Activated T-cell treated with anti-CD3 and anti-CD28 coated beads for 1 hour (primary cell): ENCODE data around the gene CRK.
A peak's percentile ranks its signal among the peaks of the same experiment; 100 is the strongest.
"Not testable (repeated sequence)": the region's sequence is repeated elsewhere in the genome, so short reads cannot be mapped to it uniquely, and the experiment has no call there.

Source experiments
- DNase-seq: peaks from one replicate; pipeline ENCODE4 v3.0.0-alpha.2; 2020; ENCODE audit warnings: low read depth

Gene CRK

GRCh38 chr17:1467898-1468492 is 12.0 kb upstream of the CRK start:
- no peak for DNase-seq

DNA sequence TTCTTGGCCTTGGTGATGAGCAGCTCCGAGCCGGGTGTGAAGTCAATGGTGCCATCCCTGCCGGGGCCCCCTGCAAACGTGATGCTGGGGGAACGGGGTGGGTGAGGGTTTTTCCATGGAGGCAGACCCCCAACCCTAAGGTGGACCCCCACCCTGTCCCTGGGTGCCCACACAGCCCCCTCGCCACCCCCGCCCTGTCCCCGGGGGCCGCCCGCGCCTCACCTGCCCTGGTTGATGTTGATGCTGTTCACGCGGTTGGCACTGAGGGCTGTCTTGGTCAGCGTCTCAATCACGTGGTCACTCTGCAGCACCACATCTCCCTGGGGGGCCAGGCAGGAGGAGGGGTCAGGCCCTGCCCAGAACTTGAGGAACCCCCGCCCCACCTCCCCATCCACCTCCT is 11.2 kb upstream of the CRK start:
- no peak for DNase-seq

GRCh38 chr17:1464186-1464585 is 8.2 kb upstream of the CRK start:
- no peak for DNase-seq

DNA sequence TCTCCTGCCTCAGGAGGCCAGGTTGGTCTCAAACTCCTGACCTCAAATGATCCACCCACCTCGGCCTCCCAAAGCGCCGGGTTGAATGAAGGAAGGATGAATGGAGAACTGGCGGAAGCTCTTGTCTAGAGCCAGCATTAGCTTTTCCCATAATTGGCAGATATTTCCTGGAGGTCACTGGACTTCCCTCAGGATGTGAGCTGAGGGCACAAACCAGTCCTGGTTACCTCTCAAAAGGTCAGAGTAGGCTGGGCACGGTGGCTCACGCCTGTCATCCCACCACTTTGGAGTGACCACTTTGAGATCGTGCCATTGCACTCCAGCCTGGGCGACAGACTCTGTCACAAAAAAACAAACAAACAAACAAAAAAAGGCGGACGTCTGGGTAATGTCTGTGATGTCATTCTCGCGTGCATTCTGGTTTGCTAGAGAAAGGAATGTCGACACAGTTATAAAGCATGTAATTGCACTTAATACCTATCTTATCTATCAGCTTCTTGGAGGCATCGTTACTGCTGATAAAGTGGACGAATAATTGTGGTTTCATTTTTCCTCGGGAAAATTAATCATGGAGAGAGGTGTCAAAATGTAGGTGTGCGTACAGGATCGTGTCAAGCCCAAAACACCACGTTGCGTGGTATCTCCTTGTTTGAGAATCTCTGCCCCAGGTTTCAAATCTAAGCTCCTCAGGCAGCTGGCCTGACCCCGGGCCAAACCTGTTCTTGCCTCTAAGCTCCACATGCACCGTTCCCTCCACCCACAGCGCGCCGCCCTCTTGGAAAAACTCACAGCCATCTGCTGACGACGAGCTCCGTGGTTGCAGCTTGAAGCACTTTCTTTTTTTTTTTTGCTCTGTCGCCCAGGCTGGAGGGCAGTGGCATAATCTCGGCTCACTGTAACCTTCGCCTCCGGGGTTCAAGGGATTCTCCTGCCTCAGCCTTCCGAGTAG is 6.4 kb upstream of the CRK start:
- no peak for DNase-seq

DNA sequence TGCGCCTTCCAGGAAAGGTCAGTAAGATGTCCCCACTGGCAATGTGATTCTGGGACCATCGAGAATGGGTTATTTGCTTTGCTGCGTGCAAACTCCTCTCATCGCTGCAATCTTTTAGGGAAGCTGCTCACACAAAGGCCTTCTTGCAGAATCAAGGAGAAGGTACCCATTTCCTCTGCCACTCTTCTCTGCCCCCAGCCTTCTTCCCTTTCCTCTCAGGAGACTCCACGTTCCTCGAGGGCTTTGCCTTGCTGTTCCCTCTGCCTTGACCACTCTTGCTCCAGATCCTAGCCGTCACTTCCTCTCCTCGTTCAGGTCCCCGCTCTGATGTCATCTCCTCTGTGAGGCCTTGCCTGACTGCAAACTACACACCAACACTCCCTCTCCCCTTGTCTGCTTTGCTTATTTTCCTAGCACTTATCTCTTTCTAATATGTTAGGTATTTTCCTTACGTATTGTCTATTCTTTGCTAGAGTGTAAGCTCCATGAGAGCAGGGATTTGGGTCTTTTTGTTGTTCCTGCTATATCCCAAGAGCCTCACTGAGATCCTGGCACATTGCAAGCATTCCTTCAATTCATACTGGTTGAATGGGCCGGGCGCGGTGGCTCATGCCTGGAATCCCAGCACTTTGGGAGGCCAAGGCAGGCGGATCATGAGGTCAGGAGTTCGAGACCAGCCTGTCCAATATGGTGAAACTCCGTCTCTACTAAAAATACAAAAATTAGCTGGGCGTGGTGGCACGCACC is 5.3 kb upstream of the CRK start:
- no peak for DNase-seq

DNA sequence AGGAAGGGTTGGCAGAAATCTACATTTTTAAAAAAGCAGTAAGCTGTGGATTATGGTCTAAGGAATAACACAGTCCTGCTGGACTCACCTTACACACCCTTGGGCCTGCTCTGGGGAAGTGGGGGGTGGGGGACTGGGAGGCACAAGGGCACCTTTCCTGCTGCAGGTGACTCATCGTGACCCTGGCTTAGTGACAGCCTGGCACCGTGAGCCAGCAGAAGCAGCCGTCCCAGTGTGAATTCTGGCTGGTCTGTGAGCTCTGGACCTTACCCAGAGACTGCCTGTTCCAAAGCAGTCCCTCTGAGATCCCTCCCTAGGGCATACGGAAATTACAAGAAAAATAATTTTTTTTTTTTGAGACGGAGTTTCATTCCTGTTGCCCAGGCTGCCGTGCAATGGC is 4.2 kb upstream of the CRK start:
- DNase-seq, result no peak

DNA sequence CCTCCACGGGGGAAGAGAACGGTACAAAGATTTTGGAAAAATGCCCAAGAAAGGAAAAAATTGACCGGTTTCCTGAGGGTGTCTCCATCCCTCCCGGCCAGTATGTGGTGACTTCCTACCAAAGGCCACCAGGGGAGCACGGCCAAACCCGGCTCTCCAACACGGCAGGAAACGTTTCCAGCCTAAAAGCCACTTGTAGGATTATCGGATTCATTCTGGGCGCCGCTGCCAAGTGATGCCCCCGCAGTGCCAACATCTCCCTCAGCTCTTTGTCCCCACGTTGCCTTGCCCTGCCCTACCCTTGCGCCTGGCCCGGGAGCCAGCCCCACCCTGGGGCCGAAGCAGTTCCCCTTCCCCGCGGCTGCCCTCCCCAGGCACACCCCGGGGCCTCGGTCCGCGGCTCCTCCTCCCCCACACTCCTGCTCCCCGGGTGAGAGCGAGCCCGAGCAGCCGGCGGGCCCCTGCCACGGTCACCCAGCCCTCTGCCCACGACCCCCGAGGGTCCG is 688 bp downstream of the CRK start:
- DNase-seq, result peak; percentile 19

- DNase-seq, result no peak
Observed at GRCh38 chr17:1454541-1454940, 1.5 kb downstream of the CRK start.

DNA sequence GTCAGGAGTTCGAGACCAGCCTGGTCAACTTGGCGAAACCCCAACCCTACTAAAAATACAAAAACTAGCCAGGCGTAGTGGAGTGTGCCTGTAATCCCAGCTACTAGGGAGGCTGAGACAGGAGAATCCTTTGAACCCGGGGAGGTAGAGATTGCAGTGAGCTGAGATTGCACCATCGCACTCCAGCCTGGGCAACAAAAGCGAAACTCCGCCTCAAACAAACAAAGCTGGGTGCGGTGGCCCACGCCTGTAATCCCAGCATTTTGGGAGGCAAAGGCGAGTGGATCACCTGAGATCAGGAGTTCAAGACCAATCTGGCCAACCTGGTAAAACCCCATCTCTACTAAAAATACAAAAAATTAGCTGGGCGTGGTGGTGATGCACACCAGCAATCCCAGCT is 2.3 kb downstream of the CRK start:
- DNase-seq, result not testable (repeated sequence)

GRCh38 chr17:1452836-1453235 is 3.2 kb downstream of the CRK start:
- DNase-seq, result no peak

- not testable (repeated sequence) for DNase-seq
Observed at GRCh38 chr17:1450261-1450660, 5.8 kb downstream of the CRK start.

DNA sequence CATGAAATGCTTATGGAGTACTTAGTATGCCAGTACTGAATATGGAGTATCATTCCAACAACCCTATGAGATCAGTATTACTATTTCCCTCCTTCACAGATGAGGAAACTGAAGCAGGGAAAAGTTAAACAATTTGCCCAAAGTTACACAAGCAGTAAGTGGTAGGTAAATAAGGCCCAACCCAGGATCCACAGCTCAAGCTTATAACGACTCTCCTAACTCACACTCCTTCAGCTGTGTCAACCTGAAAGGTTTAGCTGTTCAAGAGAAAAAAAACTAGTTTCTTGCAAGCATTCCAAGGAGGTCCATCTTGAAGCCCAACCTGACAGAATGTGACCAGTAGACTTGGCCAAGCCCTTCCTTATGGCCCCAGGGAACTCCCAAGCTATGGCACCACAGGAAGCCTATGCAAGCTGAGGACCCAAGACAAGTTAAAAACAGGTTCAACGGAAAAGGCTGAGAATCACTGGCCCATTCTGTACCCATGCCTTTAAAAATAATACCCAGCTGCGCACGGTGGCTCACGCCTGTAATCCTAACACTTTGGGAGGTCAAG is 6.5 kb downstream of the CRK start:
- DNase-seq, result no peak

DNA sequence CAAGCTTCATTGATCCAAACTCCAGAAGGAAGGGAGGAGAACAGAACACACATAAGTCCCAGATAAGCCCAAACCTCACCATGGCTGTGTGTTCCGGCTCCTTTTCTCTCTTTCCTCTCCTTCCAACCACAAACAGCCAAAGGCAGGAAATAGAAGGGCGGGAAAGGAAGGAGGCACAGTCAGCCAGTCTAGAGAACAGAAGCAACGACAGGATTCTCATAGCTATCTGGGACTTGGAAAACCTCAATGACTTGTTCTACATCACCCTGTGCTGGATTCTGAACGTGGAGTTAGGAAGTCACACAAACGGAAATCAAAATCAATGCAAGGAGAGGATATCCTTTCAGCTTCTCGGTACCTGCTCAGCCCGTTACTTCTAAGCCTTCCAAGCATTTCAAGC is 9.0 kb downstream of the CRK start:
- no peak for DNase-seq

GRCh38 chr17:1446201-1446600 is 9.8 kb downstream of the CRK start:
- no peak for DNase-seq

DNA sequence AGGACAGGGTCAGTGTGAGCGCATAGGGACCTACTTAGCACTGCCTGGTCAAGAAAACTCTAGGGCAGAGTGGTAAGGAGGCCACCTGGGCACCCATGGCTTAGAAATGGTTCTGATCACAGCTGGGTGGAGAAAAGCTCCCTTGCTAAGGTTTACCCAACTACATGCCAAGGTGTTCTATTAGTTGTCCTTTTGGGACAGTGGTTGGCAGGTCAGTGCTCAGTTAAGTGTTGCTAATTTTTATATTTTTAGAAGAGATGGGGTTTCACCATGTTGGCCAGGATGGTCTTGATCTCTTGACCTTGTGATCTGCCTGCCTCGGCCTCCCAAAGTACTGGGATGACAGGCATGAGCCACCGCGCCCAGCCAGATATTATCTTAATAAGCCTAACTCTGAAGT is 10.3 kb downstream of the CRK start:
- DNase-seq, result not testable (repeated sequence)

DNA sequence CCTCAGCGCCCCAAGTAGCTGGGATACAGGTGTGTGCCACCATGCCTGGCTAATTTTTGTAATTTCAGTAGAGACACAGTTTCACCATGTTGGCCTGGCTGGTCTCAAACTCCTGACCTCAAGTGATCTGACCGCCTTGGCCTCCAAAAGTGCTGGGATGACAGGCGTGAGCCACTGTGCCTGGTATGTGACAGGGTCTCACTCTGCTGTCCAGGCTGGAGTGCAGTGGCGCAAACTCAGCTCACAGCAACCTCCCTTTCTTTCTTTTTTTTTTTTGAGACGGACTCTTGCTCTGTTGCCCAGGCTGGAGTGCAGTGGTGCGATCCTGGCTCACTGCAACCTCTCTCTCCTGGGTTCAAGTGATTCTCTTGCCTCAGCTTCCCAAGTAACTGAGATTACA is 13.3 kb downstream of the CRK start:
- DNase-seq, result not testable (repeated sequence)

- DNase-seq, result no peak
Observed at GRCh38 chr17:1442187-1442586, 13.8 kb downstream of the CRK start.

GRCh38 chr17:1440921-1441320 is 15.1 kb downstream of the CRK start:
- no peak for DNase-seq

GRCh38 chr17:1438593-1439083 is 17.4 kb downstream of the CRK start:
- no peak for DNase-seq

GRCh38 chr17:1435326-1435725 is 20.7 kb downstream of the CRK start:
- no peak for DNase-seq

DNA sequence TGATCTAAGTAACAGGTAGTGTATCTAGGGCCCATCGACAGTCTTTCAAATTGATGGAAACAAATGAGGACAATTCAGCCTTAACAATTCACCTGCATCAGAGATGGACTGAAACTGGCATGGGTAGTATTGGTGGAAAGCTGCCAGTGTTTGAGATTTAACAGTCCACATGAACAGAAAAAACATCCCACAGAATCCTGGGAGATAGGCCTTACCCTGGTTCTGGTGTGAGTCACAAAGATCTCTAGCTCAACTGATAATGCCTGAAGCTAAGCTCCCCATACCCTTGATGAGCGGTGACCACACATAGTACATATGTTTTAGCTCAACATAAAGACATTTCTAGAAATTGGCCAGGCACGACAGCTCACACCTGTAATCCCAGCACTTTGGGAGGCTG is 21.9 kb downstream of the CRK start:
- no peak for DNase-seq

- no peak for DNase-seq
Observed at GRCh38 chr17:1431631-1432104, 24.4 kb downstream of the CRK start.
